ENCODE measurements around the gene EIF4H.

The EIF4H gene

DNA sequence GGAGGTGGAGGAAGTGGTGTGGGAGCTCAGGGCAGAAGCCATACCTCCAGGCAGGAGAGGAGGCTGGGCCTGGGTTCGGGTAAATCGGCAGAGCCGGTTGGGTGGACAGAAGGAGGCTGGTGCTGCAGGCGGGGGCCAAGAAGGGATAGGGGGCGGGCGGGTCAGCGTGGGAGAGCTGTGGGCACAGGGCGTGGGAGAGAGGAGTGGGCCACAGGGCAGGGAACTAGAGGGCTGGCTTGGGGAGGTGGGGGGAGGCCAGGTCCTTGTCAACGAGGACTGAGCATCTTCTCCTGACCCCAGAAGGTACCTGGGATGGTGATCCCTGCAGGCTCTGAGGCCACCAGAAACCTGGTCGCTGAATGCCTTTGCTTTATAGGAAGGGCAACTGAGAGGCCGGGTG, 47.6 kb downstream of the EIF4H start:
- no peak for TF ChIP-seq CTCF (IDR thresholded peaks at IDR 0.05)

DNA sequence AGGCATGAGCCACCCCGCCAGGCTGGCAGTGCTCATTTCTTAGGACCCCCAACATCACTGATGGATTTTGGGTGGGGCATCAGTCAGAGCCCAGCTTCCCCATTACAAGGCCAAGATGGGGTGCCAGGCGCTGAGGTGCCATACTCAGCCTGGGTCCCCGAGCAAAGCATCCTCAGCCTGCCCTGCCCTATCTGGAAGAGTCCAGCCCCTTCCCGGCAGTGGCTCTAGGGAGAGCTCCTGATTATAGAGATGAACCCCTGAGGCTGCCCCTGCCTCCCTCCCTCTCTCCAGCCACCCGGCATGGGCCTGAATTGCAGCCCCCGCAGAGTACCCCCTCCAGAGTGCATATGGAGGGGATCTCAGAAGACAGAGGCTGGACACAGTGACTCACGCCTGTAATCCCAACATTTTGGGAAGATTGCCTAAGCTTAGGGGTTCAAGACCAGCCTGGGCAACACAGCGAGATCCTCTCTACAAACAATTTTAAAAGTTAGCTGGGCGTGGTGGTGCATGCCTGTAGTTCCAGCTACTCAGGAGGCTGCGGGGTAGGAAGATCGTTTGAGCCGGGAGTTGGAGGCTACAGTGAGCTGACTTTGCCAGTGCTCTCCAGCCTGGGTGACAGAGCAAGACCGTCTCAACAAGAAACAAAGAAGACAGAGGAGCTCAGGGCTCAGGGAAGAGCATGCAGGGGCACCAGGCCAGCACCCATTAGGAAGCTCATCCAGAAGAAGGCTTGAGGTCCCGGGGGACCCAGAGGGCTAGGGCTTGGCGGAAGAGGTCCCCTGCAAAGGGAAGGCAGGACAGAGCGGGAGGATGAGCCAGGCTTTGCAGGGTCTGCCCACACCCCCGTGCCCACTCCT, 48.9 kb downstream of the EIF4H start:
- TF ChIP-seq CTCF (IDR thresholded peaks at IDR 0.05) = no peak

DNA sequence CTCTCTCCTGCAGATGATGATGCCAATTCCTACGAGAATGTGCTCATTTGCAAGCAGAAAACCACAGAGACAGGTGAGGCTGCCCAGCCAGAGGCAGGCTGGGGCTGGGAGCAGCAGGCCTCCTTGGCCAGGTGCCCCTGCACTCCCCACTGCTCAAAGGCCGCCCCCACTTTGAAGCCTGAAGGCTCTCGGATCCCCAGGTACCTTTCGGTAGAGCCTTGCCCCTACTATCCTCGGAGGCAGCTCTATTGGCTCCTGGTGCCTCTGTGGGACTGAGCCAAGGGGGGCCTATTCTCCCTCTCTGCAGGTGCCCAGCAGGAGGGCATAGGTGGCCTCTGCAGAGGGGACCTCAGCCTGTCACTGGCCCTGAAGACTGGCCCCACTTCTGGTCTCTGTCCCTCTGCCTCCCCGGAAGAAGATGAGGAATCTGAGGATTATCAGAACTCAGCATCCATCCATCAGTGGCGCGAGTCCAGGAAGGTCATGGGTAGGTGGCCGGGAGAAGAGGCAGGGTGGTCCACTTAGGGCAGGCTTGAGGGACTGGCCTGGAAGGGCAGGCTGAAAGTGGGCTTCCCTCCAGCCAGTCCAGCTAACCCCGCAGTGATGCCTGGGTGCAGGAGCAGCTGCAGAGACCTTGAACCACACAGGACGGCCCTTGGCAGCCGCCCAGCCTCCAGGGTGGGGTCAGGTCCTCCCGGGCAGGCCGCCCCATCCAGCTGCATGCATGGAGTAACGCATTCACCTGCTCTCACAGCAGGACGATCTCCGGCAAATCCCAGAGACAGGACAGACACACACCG, 49.8 kb downstream of the EIF4H start:
- TF ChIP-seq CTCF (IDR thresholded peaks at IDR 0.05) = no peak

DNA sequence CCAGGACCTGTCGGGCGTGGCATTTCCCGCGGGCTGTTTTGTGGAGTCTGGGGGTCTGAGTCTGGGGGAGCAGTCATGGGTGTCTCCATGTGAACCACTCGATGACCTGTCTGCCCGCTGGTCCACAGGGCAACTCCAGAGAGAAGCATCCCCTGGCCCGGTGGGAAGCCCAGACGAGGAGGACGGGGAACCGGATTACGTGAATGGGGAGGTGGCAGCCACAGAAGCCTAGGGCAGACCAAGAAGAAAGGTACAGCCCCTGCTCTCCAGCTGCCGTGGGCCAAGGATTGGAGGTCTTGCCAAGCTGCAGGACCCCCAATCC, 50.3 kb downstream of the EIF4H start:
- no peak for TF ChIP-seq CTCF (IDR thresholded peaks at IDR 0.05)

- TF ChIP-seq CTCF (IDR thresholded peaks at IDR 0.05) = no peak
Measured at GRCh38 chr7:74225400-74225799, 51.2 kb downstream of the EIF4H start.

- TF ChIP-seq CTCF (IDR thresholded peaks at IDR 0.05) = no peak
Measured at GRCh38 chr7:74226633-74227032, 52.5 kb downstream of the EIF4H start.

DNA sequence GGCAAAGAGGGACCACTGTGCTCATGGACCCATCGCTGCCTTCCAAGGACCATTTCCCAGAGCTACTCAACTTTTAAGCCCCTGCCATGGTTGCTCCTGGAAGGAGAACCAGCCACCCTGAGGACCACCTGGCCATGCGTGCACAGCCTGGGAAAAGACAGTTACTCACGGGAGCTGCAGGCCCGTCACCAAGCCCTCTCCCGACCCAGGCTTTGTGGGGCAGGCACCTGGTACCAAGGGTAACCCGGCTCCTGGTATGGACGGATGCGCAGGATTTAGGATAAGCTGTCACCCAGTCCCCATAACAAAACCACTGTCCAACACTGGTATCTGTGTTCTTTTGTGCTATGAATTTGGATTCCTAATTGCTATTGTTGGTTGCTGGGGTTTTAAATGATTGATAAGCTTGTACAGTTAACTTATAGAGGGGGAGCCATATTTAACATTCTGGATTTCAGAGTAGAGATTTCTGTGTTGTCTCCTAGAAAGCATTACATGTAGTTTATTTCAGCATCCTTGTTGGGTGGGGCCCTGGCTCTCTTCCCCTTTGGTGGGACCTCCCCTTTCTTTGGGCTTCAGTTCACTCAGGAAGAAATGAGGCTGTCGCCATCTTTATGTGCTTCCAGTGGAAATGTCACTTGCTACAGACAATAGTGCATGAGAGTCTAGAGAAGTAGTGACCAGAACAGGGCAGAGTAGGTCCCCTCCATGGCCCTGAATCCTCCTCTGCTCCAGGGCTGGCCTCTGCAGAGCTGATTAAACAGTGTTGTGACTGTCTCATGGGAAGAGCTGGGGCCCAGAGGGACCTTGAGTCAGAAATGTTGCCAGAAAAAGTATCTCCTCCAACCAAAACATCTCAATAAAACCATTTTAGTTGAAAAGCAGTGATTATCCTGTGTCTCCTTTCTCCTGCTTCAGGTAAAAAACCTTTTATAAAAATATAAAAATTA, 55.1 kb downstream of the EIF4H start:
- no peak for TF ChIP-seq CTCF (IDR thresholded peaks at IDR 0.05)
